ENCODE measurements around the gene RESF1.

RESF1 gene

GRCh38 chr12:32002848-32003493 is 43.8 kb downstream of the RESF1 start:
- no peak for TF ChIP-seq CTCF (IDR thresholded peaks at IDR 0.05)

- TF ChIP-seq CTCF (IDR thresholded peaks at IDR 0.05) = no peak
These were observed 44.4 kb downstream of the RESF1 start for GRCh38 chr12:32003654-32004053.

GRCh38 chr12:32005496-32006125 is 46.4 kb downstream of the RESF1 start:
- TF ChIP-seq CTCF (IDR thresholded peaks at IDR 0.05) = no peak
